NCI-H2196 treated with DMSO at 0.1 percent for 48 hours (cell line): ENCODE data around the gene BZW2.

Source experiments
- DNase-seq: peaks from one replicate; lab custom pipeline; 2025; ENCODE audit not compliant: unreplicated experiment; lab: John Stamatoyannopoulos, UW

The BZW2 gene

GRCh38 chr7:16745645-16746044 lies 99.7 kb downstream of the BZW2 start:
- DNase-seq, result no peak

GRCh38 chr7:16747102-16747501 lies 101.1 kb downstream of the BZW2 start:
- DNase-seq, result no peak

GRCh38 chr7:16753102-16753931 lies 107.3 kb downstream of the BZW2 start, which contains the start of gene TSPAN13:
TSS of gene TSPAN13 (plus strand) at chr7:16753755. CDS start at chr7:16753968, 213 bp downstream.
- peak; percentile 90 for DNase-seq

- no peak for DNase-seq
Observed at GRCh38 chr7:16753932-16754855, 108.2 kb downstream of the BZW2 start.

GRCh38 chr7:16754856-16755317 lies 108.9 kb downstream of the BZW2 start:
- DNase-seq, result no peak

- DNase-seq, result no peak
Observed at GRCh38 chr7:16755397-16755796, 109.4 kb downstream of the BZW2 start.
